Activated CD8-positive, alpha-beta T cell treated with anti-CD3 and anti-CD28 coated beads for 36 hours (primary cell): Measurements from ENCODE around the gene PWWP2B. TPM values are rescaled to one million over a fixed set of nuclear protein-coding genes. Genes with fewer than 3 reads are reported as not detected.

Source experiments
- ATAC-seq: fragments of 200-7000 bp; cut with Tn5 transposase; one replicate; pipeline ENCODE4 v1.10.0; 2021; ENCODE audit warnings: mild to moderate bottlenecking, moderate library complexity
- CTCF ChIA-PET: fragments of 350-600 bp; sonication (Branson Sonifier 250); formaldehyde crosslinking; loops from one replicate; lab custom pipeline; 2021; ENCODE audit warnings: antibody characterized with exemption; lab: Charles Lee
- POLR2A ChIA-PET: fragments of 350-600 bp; sonication (Branson Sonifier 250); formaldehyde crosslinking; loops from one replicate; lab custom pipeline; 2021; ENCODE audit warnings: antibody characterized with exemption; lab: Charles Lee
- DNase-seq: peaks from one replicate; pipeline ENCODE4 v3.0.0-alpha.2; 2020
- H3K27ac Mint-ChIP-seq: one replicate; pipeline ENCODE4 v1.8.0; 2021; ENCODE audit warnings: mild to moderate bottlenecking, mixed read lengths
- H3K27me3 Mint-ChIP-seq: one replicate; pipeline ENCODE4 v1.8.0; 2021; ENCODE audit warnings: mixed read lengths
- H3K36me3 Mint-ChIP-seq: one replicate; pipeline ENCODE4 v1.8.0; 2021; ENCODE audit warnings: low read depth, mixed read lengths
- H3K4me1 Mint-ChIP-seq: one replicate; pipeline ENCODE4 v1.8.0; 2021; ENCODE audit warnings: low read depth, mixed read lengths
- H3K4me3 Mint-ChIP-seq: one replicate; pipeline ENCODE4 v1.8.0; 2021; ENCODE audit warnings: mild to moderate bottlenecking, moderate library complexity, mixed read lengths
- H3K9me3 Mint-ChIP-seq: one replicate; pipeline ENCODE4 v1.8.0; 2021; ENCODE audit warnings: mixed read lengths
- CTCF ChIP-seq: fragments of 200-600 bp; IDR thresholded peaks from one replicate; pipeline ENCODE4 v1.8.0; 2022; ENCODE audit warnings: antibody characterized with exemption, mild to moderate bottlenecking
- intact Hi-C: fragments of 100-400 bp; cut with micrococcal nuclease; formaldehyde crosslinking; loops from one replicate; pipeline ENCODE4 v1.10.0; 2022
- total RNA-seq, 2 experiments: library from RNA; stranded (reverse); gene quantifications; one replicate each; pipeline ENCODE4 v1.2.3, GENCODE V29; 2021

Gene PWWP2B
- total RNA-seq, 2 experiments from 2014 or later = 6.0 to 6.6 TPM

DNA sequence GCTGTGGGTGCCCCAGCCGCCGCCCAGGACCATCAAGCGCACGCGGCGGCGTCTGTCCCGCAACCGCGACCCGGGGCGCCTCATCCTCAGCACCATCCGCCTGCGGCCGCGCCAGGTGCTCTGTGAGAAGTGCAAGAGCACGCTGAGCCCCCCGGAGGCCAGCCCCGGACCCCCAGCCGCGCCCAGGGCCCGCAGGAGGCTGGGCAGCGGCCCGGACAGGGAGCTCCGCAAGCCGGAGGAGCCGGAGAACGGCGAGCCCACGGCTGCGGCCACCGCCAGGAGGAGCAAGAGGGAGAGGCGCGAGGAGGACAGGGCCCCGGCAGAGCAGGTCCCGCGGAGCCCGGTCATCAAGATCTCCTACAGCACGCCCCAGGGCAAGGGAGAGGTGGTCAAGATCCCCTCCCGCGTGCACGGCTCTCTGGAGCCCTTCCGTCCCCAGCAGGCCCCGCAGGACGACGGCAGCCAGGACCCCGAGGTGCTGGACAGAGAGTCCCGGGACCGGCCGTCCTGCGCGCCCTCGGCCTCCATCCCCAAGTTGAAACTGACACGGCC, 8.0 kb downstream of the PWWP2B start:
- ChIA-PET CTCF (no interaction called here), POLR2A (no interaction called here)
- TF ChIP-seq CTCF = no peak
- ATAC-seq = no peak
- Mint-ChIP-seq H3K36me3 (peaks cover 4% of the 10 kb centered on the region), H3K27me3 (no peaks in the 10 kb centered on the region), H3K9me3 (no peaks in the 10 kb centered on the region), H3K4me3 (no peak overlapping the region), H3K27ac (no peak overlapping the region), H3K4me1 (peaks cover 6% of the 10 kb centered on the region)
- no peak for DNase-seq
- intact Hi-C loops = no loop called here

DNA sequence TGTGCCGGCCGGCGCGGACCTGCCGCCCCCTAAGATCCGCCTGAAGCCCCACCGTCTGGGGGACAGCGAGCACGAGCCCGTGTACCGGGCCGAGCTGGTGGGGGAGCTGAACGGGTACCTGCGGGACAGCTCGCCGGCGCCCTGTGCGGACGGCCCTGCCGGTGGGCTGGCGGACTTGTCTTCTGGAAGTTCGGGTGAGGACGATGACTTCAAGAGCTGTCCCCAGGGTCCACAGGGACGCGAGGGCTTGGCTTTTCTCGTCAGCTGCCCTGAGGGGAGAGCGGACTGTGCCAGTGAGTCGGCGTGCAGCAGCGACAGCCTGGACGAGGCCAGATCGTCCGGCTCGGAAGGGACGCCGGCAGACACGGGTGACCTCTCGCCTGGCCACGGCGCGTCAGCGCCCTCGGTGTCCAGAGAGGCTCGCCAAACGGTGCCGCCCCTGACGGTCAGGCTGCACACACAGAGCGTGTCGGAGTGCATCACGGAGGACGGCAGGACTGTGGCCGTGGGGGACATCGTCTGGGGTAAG, 8.5 kb downstream of the PWWP2B start:
- CTCF ChIA-PET = no interaction called here
- Mint-ChIP-seq H3K36me3 (peaks cover 4% of the 10 kb centered on the region), H3K27ac (no peak overlapping the region), H3K9me3 (no peaks in the 10 kb centered on the region), H3K27me3 (no peaks in the 10 kb centered on the region), H3K4me3 (no peak overlapping the region), H3K4me1 (peaks cover 6% of the 10 kb centered on the region)
- POLR2A ChIA-PET = interaction anchor here (0.5 to 1.9 kb wide), 2 partner anchors 8 to 117 kb away, joined by 5 to 6 read pairs; partner anchors contain the start of gene PWWP2B
- TF ChIP-seq CTCF = no peak
- ATAC-seq (no peak), DNase-seq (no peak)
- intact Hi-C loops = no loop called here

- DNase-seq (no peak), ATAC-seq (no peak)
- CTCF ChIA-PET = no interaction called here
- no peak for TF ChIP-seq CTCF
- H3K36me3 Mint-ChIP-seq = peaks cover 4% of the 10 kb centered on the region
- no peak overlapping the region for H3K4me3 Mint-ChIP-seq
- intact Hi-C loops = no loop called here
- H3K9me3 Mint-ChIP-seq = no peaks in the 10 kb centered on the region
- POLR2A ChIA-PET = interaction anchor here (1.9 kb wide), 1 partner anchor 9 kb away, joined by 6 read pairs; the partner anchor contains the start of gene PWWP2B
- no peaks in the 10 kb centered on the region for H3K27me3 Mint-ChIP-seq
- no peak overlapping the region for H3K27ac Mint-ChIP-seq
- H3K4me1 Mint-ChIP-seq = peaks cover 6% of the 10 kb centered on the region
Measured at GRCh38 chr10:132406181-132406580, 9.2 kb downstream of the PWWP2B start.

DNA sequence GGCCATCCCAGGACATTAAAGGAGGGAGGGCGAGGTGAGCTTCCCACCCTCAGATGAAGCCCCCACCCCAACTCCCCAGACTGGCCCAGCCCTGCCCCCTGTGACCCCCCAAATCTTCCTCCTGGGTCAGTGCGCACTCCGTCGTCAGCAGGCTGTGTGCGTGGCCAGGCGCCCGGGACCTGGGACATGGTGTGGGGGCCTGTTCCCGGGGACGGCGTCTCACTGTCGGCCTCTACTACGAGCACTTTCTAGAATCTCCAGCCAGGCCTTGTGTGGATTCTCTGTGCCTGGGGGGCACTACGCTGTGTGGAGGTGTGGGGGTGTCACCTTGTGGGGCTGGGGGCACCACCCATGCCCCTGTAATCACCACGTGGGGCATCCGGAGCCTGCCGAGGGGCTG, 9.8 kb downstream of the PWWP2B start:
- ChIA-PET POLR2A (interaction anchor here (1.9 kb wide), 1 partner anchor 9 kb away, joined by 6 read pairs; the partner anchor contains the start of gene PWWP2B), CTCF (no interaction called here)
- TF ChIP-seq CTCF = no peak
- peaks cover 6% of the 10 kb centered on the region for H3K4me1 Mint-ChIP-seq
- ATAC-seq (no peak), DNase-seq (no peak)
- no peaks in the 10 kb centered on the region for H3K27me3 Mint-ChIP-seq
- no peaks in the 10 kb centered on the region for H3K9me3 Mint-ChIP-seq
- H3K4me3 Mint-ChIP-seq = no peak overlapping the region
- no peak overlapping the region for H3K27ac Mint-ChIP-seq
- H3K36me3 Mint-ChIP-seq = peaks cover 4% of the 10 kb centered on the region
- intact Hi-C loops = no loop called here

DNA sequence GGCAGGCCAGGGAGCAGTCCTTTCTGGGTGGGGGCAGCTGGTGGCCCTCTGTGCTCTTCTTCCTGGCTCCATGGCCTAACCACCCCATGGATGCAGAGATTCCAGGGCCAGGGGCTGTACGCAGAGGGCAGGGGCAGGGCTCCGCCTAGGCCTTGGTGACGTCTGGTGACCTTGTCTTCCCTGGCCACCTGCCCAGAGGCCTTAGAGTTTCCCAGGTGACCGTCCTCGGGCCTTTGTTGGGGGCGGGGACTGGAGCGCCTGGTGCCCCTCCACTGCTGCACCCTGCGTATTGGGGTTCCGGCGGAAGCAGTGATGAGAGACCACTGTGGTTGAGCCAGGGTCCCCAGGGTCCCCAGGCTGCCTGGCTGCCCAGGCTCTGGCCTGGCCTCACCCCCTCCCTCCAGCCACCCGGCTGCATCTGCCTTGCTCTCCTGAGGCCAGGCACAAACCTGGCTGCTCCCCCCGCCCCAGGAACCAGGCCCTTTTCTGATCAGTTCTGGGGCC, 10.3 kb downstream of the PWWP2B start:
- intact Hi-C loops = no loop called here
- ChIA-PET CTCF (no interaction called here), POLR2A (interaction anchor here (1.9 kb wide), 1 partner anchor 10 kb away, joined by 6 read pairs; the partner anchor contains the start of gene PWWP2B)
- ATAC-seq = no peak
- peak overlapping the region; percentile 26 for H3K4me3 Mint-ChIP-seq
- DNase-seq = no peak
- peaks cover 4% of the 10 kb centered on the region for H3K36me3 Mint-ChIP-seq
- peak overlapping the region; percentile 59 for H3K27ac Mint-ChIP-seq
- H3K4me1 Mint-ChIP-seq = peaks cover 6% of the 10 kb centered on the region
- TF ChIP-seq CTCF = no peak
- no peaks in the 10 kb centered on the region for H3K27me3 Mint-ChIP-seq
- H3K9me3 Mint-ChIP-seq = no peaks in the 10 kb centered on the region
